GM13976 (cell line): ENCODE results near the gene PRPS1L1.

ENCODE experiments used
- DNase-seq: peaks from one replicate; pipeline ENCODE4 v3.0.0; 2012; ENCODE audit warnings: low spot score
- CTCF ChIP-seq: IDR thresholded peaks from 2 replicates; pipeline ENCODE4 v1.5.1; 2012; ENCODE audit warnings: borderline replicate concordance, mild to moderate bottlenecking; ENCODE audit not compliant: insufficient read depth; ENCODE audit errors: extremely low read depth, missing control alignments, control extremely low read depth
- in situ Hi-C: fragments of 300-500 bp; cut with MboI; formaldehyde crosslinking; loops from one replicate; pipeline ENCODE4 v1.12.0; 2022; ENCODE audit warnings: low sequenced_read_pairs, mixed read lengths, inconsistent platforms; ENCODE audit not compliant: unreplicated experiment

PRPS1L1 gene

GRCh38 chr7:18027628-18028027 lies at the start of gene PRPS1L1:
PRPS1L1 (minus strand) TSS chr7:18027846.
- DNase-seq, result no peak
- TF ChIP-seq CTCF, result no peak
- in situ Hi-C loops, result no loop called here

DNA sequence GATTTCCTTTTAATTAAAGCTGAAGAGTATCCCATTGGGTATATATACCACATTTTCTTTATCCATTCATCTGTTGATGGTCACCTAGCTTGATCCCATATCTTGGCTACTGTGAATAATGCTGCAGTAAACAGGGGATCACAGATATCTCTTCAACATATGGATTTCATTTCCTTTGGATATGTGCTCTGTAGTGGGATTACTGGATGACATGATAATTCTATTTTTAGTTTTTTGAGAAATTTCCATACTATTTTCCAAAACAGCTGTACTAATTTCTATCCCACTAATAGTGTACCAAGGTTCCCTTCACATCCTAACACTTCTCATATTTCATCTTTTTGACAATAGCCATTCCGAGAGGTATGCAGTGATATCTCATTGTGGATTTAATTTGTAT lies 48.8 kb upstream of the PRPS1L1 start:
- in situ Hi-C loops, result loop anchor here (25.0 kb wide), 2 partner anchors 111 to 236 kb away; no protein-coding TSS in a partner anchor
- no peak for TF ChIP-seq CTCF
- DNase-seq, result no peak

DNA sequence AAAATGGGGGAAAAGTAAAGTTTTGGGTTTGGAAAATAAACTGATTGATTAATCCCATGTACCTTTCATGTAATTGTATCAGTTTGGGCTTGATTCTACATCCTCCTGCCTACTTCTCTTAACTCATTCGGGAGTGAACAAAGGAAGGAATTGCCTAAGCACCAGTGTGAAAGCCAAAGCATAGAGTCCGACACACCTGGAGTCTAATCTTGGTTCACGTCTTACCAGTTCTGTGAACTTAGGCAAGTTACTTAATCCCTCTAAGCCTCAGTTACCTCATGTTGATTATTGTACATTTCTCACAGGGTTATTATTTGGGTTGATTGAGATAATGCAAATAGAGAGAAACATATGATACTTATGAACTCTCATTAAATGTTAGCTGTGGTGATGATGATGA lies 41.1 kb upstream of the PRPS1L1 start:
- TF ChIP-seq CTCF, result no peak
- no peak for DNase-seq
- in situ Hi-C loops, result no loop called here

DNA sequence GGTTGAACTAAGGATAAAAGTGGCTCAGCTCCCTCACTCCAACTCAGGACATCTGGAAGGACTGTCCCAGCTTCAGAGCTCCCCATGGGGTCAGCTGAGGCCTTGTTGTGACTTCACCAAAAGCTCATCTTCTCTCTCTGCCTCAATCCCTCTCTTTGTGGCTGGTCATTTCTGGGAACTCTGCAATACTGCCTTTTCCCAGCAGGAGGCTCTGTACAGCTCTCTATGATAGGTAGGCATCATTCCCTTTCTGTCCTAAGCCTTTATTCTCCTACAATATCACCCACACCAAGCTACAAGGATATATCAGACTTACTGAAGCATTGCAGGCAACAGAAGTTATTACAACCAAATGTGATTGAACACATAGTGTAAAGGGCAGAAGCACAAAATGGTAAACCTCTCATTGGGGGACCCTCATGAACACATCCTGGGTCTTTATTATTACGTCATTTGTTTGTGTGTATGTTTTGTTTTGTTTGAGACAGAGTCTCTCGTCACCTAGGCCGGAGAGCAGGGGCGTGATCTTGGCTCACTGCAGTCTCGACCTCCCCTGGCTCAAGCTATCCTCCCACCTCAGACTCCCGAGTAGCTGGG lies 36.7 kb upstream of the PRPS1L1 start:
- in situ Hi-C loops, result no loop called here
- peak; percentile 37 for TF ChIP-seq CTCF
- DNase-seq, result no peak

DNA sequence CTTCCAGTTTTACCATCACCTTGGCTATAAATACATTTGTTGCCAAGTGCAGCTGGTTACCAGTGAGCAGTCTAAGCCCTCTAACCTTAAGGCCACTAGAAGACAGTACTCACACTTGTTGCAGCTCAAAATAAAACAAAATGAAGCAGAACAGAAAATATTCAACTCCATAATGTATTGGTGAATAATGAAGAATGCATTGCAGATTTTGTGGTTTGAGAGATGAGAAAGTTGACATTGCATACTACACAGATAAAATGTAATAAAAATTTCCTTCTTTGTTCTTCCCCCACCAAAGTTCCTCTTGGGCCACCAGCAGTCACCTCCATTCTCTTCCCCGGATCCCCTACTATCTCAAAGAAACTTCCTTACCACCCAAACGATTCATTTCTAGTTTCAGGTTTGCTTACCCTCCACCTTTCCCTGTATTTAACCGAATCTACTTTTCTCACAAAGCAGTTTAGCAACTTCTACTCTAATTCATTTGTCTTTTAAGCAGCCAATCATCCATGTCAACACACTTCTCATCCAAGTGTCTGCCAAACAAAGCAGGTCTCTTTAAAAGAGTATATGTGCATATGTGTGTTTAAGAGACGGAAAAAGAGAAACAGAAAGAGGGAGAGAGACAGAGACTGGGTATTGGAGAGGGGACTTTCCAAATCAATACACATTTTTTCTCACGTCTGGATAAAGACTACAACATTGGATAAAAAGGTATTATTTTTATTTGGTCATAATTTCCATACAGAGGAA lies 35.7 kb upstream of the PRPS1L1 start:
- TF ChIP-seq CTCF, result no peak
- no peak for DNase-seq
- in situ Hi-C loops, result no loop called here

- no peak for DNase-seq
- TF ChIP-seq CTCF, result no peak
- in situ Hi-C loops, result no loop called here
Observed at GRCh38 chr7:18059171-18059570, 31.5 kb upstream of the PRPS1L1 start.
